GM19240 (cell line): ENCODE measurements around the gene SERPINB3.
"Not testable (repeated sequence)": the region's sequence is repeated elsewhere in the genome, so short reads cannot be mapped to it uniquely, and the experiment has no call there.

ENCODE experiments used
- DNase-seq: peaks from one replicate; pipeline ENCODE4 v3.0.0; 2011; ENCODE audit warnings: low spot score; ENCODE audit not compliant: insufficient read length

Gene SERPINB3

DNA sequence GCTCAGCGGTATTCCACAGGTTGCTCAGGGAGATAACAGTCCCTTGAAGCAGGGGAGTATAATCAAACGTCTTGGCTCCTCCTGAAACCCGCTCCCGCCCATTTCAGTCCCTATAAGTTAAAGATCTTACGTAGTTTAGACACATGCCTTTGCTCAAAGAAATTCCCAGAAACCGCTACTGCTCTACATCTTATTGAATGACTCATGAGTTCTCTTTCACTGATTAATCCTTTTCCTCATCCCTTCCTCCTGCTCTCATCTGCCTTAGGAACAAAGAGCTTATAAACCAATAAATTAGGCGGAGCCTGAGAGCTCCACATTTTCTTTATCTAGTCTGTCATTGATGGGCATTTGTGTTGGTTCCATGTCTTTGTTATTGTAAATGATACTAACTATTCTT is 13.5 kb downstream of the SERPINB3 start:
- no peak for DNase-seq

DNA sequence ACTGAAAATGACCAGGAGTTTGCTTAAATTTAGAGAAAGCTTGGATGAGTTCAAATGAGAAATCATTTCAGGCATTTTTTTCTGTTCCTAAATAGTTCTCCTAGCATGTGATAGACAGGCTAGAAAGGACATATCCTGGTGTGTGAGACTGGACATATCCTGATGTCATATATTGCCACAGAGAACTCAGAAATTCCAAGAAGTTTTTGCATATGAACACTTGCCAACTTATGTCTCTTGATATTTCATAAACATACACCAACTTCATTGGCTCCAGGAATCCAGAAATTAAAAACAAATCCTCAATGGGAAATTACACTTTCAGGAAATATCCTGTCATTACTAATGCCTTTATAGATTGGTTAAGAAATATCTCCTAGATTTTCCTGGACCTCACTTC is 14.8 kb downstream of the SERPINB3 start:
- no peak for DNase-seq

DNA sequence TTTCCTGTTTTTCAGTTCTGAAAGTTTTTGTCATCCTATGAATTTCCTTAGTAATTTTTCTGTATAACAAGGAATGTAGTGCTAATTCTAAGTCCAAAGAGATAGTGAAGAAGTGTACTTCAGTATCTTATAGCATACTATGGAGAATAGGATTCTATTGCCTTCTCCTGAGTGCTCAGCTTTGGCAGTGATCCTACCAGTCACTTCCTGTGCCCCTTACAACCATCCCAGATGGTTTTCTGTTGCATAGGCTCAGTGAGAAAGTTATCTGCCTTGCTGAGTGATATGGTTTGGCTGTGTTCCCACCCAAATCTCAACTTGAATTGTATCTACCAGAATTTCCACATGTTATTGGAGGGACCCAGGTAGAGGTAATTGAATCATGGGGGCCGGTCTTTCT is 17.0 kb downstream of the SERPINB3 start:
- DNase-seq, result not testable (repeated sequence)

DNA sequence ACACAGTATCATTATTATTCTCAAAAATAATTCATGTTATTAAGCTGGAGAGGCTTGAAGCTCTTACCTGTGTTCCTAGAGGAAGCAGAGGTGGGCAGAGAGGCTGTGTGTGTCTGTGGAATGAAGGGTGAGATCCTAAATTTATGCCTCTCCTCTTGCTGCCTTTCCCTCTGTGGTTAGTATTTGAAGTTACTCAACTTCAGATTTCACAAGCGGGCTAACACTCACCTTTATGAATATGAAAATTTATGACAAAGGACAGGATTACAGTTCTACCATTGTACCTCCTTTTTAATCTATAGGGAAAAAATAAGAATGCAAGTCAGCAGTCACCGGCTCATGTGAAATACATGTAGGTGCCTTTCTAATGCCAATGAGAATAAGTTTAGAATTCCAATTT is 17.6 kb downstream of the SERPINB3 start, which contains the start of gene SERPINB4:
TSS of gene SERPINB4 (minus strand) at position 115 of the 400 bp plus-strand sequence. CDS start 679 bp downstream, outside the sequence.
- DNase-seq, result not testable (repeated sequence)

DNA sequence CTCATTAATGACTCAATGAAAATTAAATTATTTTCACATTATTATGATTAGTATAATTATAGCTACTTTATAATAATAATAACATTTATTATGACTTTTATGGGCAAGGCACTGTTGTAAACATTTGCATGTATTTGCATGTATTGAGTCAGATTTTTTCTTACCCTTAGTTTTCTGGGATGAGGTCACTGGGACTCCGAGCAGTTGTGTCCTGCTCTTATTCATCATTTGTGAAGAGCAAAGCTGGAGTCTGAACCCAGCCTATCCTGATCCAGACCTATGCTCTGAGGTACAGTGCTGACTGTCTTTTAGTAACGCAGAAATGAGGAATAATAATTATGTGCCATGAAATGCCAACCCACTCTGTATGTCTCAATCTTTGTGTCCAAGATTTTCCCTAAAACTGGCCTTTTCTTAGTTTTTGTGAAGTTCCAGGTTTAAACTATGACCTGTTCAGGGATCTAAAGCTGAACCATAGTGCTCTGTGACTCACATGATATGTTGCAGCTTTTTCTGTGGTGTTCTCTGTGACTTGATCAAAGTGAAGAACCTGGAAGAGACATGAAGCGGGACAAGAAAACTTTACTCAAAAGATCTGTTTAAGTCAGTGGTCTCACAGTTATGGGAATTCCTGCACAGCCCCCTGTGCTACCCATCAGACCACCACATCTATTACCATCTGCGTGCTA is 18.9 kb downstream of the SERPINB3 start:
- not testable (repeated sequence) for DNase-seq

DNA sequence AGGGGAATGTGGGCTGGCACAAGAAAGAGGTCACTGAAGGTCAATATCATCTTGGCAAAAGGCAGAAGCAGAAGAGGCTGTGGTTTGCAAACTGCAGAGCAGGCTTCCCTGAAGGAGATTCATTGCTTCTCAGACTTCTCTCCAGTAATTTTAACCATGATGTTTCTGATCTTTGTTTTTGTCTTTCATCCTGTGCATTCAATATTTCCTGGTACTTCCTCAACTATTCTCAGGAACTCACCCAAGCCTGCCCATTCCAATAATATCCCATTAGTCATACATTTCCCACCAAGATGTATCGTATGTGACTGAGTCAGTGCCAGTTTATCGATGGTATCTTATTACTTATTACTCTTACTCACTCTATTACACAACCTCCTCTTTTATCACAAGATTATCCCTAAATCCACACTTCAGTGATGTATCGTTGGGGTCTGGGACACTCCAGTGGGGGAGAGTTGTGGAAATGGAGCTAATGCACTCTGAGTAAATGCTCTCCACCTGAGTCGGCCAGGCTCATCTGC is 20.5 kb downstream of the SERPINB3 start:
- DNase-seq, result not testable (repeated sequence)

DNA sequence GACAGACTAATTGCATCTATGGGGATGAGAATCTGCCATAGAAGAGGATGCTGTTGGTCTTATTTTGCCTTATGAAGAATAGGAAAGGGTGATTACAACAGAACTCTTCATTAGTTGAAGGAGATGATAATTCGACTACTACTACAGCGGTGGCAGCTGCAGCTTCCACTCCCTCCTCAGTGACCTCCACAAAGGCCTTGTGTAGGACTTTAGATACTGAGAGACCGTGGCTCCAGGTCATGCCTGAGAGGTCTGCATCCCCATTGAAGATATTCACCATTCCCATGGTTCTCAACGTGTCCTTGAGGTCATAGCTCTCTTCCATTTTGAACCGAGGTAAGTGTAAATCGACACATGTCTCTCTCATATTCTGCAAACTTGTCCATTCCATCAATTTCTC is 24.0 kb downstream of the SERPINB3 start:
- DNase-seq, result no peak

DNA sequence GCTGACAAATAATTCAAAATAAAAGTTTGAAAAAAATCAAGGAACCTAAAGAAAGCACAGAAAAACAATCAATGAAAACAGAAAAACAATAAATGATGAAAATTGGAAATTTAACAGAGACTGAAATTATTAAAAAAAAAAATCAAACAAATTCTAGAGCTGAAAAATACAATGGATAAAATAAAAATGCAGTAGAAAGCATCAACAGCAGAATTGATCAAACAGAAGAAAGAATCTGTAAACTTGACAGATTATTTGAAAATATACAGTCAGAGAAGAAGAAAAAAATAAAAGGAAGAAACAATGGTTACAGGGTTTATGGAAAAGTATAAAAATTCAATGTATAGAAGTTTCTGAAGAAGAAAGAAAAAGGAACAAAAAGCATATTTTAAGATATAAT is 33.9 kb downstream of the SERPINB3 start:
- no peak for DNase-seq

DNA sequence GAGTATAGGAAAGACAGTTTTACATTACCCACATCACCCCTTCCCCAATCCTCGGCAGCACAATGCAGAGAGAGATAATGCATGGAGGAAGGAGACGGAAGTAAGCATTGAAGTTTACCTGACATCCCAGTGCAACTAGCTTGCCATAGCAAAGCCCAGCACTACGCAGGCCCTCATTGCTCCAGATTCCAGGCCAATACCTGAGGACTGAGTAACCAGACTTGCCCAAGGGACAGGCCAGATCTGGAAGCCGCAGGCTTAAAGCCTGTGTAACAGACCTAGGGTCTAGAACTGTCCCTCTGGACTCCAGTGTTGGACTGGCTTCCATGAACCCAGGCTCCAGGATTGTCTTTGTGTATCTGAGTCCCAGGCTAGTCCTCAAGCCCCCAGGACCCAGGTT is 35.3 kb downstream of the SERPINB3 start:
- DNase-seq, result no peak

DNA sequence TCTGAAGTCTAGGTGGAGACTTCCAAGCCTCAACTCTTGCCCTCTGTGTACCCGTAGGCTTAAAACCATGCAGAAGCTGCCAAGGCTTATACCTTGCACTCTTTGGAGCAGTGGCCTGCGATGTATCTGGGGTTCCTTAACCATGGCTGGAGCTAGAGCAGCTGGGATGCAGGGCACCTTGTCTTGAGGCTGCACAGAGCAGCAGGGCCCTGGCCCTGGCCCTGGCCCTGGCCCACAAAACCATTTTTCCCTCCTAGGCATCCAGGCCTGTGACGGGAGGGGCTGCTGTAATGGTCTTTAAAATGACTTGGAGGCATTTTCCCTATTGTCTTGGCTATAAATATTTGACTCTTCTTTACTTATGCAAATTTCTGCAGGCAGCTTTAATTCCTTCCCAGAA is 36.8 kb downstream of the SERPINB3 start:
- no peak for DNase-seq

DNA sequence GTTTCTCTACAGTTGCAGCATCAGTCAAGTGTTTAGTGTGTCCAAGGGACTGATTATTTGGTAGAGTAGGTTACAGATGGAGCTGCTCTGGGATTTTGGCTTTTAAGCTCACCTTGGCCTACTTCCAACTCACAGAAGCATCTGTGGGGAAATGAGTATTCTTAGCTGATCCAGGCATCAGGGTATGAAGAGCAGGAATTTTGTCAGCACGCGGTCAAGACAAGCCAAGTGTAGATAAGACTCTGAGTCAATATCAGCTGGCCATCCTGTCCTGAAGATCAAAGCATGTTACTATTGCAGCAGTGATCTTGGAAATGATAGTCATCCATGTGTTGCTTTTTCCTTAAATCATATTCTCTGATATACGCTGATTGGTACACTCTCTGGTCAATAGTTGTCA is 42.0 kb downstream of the SERPINB3 start:
- no peak for DNase-seq

DNA sequence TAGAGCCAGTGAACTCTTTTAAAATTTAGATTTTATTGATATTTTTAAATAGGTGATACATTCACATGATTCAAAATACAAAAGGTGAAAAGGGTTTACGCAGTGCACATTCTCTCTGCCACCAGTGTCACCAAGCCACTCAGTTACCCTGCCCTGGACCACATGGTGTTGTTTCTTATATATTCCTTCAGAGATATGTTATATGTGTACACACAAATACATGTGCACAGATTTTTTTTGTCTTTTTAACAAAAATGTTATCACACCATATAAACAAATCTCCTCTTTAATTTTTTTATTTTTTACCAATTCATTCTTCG is 43.8 kb downstream of the SERPINB3 start:
- DNase-seq, result no peak

DNA sequence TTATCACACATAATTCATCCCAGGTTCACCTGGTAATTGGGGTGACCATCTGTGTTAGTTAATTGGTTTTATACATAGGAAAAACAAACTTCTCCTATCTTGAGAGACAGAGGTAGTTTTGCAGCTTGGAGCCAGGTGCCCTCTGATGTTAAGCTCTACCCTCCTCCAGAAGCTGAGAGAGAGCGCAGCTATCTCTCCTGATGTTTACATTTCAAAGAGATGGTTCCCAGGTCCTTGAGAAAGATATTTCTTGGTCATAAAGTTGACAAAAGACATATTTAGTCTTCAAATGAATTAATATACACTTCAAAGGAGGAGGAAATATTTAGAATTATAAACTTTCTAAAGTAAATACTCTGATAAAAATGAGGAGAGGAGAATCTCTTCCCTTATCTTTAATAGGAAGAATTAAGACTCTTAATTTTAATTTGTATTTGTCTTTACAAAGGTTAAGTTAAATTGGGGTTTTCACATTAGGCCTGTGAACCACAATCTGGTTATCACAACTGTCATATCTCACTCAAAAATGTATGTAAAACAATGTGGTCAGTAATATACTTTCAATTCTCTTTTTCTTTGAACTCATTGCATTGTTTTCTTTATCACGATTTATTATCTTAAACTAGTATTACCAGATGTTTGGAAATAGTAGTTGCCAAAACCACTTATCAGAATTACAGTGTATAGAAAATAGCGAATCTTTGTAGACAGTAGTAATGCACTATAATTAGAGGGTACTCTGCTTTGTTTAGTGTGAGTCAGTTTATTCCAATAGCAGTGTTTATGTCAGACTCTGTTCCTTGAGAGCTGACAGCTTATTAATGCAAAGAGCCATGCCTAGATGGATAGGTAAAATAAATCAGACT is 44.4 kb downstream of the SERPINB3 start:
- no peak for DNase-seq

DNA sequence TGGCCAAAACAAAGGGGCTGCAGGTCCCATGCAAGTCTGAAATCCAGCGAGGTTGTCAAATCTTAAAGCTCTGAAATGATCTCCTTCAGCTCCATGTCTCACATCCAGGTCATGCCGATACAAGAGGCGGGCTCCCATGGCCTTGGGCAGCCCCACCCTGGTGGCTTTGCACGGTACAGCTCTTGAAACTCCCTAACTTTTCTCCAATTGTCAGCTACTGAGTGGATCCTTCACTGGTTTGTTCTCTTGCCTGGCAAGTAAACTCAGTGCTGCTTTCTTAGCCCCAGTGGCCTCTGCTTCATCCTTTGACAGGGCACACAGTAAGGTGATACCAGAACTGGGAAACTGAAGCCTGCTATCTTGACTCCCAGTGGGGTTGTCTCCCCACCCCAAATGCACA is 48.3 kb downstream of the SERPINB3 start:
- no peak for DNase-seq

DNA sequence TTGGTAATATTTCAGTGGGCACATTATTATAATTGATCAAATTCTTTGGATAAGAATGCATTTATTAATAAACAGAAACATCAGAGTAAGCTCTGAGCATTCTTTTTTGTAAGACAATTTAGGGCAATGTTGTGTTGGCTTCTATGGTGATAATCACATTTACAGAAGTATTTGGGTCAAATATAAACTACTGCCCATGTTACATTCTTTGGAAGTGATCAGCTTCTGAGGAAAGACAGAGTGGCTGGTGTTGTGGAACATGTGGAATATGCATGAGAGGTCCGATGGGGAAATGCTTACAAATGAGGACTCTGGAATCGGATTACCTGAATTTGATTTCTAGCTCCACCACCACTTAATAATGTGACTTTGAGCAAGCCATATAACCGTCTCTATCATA is 55.2 kb downstream of the SERPINB3 start:
- DNase-seq, result no peak
